HK-2 (cell line): ENCODE data around the gene ACAA2.
"Not testable (repeated sequence)": the region's sequence is repeated elsewhere in the genome, so short reads cannot be mapped to it uniquely, and the experiment has no call there.

Experiments used
- DNase-seq: peaks from one replicate; pipeline ENCODE4 v3.0.0-alpha.2; 2018; ENCODE audit not compliant: unreplicated experiment

Gene ACAA2

DNA sequence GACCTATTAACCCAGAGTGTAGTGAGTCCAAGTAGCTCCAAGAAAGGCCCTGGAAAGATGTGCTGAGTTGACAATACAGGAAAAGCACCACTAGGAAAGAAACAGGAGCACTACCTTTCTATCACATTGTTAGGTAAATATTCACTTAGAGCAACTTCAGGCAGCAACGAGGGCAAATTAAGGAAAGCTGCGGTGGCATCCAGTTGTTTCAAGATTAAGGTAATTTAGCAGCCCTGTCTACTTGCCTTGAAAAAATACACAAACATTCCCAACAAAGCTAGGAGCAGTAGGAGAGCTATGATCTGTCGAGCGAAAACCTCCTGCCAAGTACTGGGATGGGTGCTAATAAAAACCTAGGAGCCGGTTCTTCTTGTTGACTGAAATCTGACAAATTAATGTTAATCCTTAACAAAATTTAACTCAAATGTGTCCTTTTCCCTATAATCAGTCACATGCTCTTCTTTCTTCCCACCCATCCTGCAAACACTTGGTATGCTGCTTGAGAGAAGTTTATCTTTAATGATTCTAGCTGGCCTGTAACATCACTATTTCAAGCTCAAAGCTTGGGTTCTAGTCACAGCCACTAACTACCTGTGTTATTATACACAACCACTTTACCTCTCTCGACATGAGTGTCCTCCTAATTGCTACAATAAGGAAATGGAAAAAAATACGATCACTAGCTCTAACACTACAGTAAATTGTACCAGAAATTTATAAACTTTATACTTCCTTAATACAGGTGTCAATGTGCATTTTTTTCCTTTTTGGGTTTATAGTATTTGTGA lies 2.0 kb downstream of the ACAA2 start:
- no peak for DNase-seq

DNA sequence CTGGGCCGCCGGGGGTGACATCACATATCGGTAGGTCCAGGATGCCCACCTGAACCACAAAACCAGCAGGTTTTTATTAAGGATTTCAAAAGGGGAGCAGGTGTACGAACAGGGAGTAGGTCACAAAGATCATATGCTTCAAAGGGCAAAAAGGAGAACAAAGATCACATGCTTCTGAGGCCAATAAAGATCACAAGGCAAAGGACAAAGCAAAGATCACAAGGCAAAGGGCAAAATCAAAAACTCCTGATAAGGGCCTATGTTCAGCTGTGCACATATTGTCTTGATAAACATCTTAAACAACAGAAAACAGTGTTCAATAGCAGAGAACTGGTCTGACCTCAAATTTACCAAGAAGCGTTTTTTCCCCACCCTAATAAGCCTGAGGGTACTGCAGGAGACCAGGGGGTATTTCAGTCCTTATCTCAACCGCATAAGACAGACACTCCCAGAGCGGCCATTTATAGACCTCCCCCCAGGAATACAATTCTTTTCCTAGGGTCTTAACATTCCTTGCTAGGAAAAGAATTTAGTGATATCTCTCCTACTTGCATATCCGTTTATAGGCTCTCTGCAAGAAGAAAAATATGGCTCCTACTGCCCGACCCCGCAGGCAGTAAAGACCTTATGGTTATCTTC lies 4.7 kb downstream of the ACAA2 start:
- not testable (repeated sequence) for DNase-seq

DNA sequence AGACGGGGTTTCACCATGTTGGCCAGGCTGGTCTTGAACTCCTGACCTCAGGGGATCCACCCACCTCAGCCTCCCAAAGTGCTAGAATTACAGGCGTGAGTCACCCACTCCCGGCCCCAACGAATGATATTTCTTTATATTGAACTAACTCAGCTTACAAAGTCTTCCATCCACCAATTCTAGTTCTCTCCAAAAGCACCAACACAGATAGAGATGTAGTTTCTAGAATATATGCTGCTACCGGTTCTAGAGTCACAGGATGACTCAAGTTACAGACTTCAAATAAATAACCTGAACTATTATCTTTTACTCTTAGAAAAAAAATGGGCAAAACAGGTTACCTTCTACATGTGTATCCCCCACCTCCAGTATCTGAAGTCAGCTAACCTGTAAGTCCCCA lies 9.2 kb downstream of the ACAA2 start:
- no peak for DNase-seq

DNA sequence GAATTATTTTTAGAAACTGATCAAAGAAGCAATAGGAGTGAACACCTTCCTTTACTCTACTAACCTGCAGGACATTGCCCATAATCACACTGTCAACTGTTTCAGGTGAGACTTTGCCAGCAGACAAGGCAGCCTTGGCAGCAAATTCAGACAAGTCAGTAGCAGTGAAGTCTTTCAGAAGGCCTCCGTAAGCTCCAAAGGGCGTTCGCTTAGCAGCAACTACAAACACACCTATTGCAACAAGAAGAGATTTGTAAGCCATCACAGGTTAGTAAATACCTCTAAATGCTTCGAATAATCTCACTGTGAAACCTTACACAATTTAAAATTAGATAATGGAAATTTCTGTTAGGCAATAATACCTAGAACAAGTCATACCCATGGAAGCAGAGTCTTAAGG lies 10.7 kb downstream of the ACAA2 start:
- DNase-seq: no peak

DNA sequence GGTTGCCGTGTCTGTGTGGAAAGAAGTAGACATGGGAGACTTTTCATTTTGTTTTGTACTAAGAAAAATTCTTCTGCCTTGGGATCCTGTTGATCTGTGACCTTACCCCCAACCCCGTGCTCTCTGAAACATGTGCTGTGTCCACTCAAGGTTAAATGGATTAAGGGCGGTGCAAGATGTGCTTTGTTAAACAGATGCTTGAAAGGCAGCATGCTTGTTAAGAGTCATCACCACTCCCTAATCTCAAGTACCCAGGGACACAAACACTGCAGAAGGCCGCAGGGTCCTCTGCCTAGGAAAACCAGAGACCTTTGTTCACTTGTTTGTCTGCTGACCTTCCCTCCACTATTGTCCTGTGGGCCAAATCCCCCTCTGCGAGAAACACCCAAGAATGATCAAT lies 12.8 kb downstream of the ACAA2 start:
- DNase-seq: not testable (repeated sequence)

DNA sequence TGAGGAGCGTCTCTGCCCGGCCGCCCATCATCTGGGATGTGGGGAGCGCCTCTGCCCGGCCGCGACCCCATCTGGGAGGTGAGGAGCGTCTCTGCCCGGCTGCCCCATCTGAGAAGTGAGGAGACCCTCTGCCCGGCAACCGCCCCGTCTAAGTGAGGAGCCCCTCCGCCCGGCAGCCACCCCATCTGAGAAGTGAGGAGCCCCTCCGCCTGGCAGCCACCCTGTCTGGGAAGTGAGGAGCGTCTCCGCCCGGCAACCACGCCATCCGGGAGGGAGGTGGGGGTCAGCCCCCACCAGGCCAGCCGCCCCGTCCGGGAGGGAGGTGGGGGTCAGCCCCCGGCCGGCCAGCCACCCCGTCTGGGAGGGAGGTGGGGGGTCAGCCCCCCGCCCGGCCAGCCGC lies 13.5 kb downstream of the ACAA2 start:
- not testable (repeated sequence) for DNase-seq

DNA sequence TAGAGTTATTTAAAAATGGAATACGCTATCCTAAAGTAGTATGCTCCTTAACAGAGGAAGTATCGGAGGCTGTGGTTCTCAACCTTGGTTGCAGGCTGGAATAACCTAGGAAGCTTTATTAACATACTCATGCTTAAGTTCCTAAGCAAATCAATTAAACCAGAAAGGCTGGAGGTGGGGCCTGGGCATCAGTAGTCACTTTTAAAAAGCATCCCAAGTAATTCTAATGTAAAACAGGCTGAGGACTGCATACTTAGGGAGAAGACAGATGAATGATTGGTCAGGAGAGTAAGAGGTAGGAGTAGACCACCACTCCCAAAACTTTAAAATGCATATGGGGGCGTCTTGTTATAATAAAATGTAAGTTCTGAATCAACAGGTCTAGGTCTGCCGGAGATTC lies 15.3 kb downstream of the ACAA2 start:
- no peak for DNase-seq

DNA sequence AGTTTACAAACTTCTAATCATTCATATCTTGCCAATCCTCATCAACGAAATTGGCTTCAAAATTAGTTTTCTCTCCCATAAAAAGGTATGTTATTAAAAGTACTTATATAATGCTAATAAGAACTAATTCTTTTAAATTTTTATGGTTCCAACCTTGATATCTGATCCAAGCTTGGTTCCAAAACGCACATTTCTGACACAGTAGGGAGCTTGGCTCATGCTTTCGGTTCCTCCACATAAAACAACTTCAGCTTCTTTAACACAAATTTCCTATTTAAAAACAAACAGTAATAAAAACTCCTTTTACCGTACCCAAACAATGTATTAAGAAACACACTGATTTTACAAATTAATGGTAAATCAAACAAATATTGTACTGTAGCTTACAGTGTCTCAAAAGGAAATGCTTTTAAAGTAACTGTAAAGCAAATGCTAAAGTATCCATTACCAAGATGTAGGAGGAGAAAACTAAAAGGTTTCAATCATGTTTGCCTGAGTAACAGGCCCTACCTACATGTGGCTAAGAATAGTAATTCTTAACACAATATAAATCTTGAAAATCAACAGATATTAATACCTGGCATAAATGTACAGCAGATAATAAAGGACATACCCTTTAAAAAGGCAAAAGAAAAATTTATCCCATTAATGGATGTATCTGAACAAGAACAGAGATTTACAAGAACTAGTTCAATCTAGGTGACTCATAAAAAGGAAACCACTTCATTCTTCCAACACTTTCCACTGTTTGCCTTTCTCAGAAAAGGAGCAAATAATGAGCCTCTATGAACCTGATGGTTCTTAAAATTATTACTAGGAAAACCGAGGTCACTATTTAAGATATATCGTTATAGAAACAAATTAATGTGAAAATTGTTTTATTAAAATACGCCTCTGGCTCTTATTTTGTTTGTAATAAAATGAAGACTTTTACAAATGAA lies 17.5 kb downstream of the ACAA2 start:
- DNase-seq: no peak

DNA sequence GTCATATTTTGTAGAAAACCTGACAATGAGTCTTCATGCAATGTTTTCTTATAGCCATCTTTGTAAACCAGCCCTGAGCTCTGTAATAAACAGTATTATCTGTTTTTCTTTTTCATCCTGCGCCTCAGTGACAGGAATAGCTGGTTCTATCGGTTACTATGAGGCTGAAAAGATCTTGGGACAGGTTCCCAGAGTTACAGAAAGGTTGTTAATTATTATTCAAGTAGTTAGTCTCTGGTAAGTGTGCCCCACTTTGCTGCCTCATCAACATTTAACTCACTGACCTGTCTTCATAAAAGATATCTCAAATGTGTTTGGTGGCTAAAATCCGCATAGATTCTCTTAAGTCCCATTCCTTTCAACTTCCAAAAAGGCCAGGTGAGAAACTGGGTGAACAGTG lies 18.6 kb downstream of the ACAA2 start:
- DNase-seq: no peak

DNA sequence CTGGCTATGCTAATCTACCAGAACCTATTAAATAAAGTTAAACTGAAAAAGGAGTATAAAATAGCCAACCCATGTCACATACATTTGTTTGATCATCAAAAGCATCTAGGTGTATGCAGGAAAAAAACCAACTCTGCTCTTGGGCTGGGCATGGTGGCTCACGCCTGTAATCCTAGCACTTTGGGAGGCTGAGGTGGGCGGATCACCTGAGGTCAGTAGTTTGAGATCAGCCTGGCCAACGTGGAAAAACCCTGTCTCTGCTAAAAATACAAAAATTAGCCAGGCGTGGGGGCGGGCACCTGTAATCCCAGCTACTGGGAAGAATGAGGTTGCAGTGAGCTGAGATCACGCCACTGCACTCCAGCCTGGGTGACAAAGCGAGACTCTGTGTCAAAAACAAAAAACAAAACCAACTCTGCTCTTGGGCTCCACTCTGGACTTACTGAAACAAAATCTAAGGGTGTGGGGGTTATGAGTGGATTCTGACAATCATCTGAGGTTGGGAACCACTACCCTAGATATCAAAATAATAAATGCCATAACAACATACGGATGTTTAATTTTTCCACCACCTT lies 23.7 kb downstream of the ACAA2 start:
- not testable (repeated sequence) for DNase-seq

DNA sequence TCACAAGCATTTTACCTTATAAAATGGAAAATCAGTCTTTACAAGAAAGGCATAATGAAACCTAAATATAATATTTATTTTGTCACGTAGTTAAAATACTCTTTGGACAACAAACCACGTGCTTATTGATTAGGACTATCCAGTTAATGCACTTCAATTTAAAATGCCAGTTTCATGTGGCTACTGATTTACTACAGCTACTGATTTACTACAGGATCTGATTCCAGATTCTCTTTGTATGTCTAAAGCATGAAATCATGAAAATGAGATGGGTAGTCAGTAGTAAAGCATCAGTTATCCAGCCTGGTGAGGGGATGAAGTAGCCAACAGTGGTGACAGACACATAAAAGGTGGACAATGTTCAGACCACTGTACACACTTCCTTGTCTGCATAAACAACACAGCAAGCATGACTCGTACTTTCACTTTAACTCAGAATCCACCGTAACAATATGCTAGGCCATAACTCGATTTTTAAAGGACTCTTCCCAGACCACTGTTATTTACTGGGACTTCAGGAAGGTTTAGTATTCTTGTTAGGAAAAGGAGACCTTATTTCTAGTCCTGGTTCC lies 24.9 kb downstream of the ACAA2 start:
- DNase-seq: no peak

DNA sequence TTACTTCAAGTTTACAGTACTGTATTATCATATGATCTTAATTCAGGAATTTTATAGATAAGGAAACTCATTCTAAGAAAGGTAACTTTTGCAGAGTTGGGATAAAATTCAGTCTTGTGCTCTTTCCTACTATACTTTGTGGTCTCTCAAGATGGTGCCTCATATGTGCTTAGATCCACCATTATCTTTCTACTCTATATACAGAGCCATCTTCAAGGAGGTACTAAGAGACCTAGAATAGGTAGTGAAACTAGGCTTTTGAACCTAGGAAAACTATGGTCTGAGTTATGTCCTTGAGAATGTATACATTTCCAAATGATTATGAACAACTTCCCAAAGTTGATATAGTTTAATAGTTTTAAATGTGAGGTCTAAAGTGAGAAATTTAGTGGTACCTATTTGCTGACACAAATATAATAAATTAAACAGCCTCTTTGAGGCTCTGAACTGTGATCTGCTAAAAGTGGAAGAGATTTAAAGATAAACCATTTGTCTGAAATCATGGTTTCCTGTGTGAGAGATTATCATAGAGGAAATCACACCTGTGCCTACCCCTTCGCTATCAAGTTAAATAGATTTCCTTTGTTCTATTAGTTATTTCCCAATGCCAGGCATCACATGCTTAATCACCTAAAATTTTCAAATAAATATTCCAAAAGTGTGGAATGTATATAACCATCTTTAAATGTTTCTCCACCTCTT lies 27.2 kb downstream of the ACAA2 start:
- no peak for DNase-seq

DNA sequence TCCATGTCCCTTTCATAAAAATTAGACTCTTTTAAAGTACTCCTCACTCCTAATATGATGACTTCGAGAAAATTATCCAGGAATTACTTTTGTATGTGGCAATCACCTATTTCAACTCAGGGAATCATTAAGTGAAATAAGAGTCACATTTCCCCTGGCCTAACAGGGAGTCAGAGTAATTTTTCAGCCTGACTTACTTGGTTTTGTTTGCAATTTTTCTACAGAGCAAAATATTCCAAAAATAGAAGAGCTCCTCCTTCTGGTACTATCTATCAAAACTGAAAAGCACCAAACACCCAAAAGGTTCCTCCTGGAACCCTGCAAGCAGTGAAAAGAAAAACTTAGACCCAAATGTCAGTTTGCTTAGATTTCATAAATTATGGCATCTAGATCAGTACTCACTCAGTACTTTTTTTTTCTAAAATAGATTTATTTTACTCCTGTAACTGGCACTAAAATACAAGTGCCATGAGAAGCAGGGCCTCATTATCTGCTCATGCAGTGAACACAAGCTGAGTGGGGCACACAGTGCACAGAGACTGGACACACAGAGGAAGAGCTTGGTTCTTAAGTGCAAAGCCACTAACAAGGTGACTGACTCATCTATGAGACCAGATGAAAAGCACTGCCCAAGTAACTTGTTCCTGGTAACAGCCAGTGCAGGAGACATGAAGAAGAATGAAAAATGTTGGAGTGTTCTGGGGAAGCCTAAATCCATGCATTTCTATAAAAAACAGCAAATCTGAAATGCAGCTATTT lies 28.7 kb downstream of the ACAA2 start:
- no peak for DNase-seq

DNA sequence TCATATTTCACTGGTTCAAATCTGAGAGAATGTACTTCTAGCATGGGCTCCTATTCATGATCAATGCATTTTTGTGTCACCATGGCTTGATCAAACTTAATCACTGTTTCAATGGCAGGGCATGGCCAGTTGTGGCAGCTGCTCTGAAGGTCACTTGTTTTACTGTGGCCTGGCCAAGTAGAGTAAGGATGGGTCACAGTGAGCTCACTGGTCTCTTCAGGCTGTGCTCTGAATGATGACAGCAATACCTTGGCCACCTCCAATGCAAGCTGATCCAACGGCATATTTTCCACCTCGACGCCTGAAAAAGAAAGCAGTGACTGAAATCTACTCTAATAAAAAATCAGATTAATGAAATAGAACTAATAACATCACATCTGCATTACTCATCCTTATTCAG lies 29.7 kb downstream of the ACAA2 start:
- DNase-seq: not testable (repeated sequence)

DNA sequence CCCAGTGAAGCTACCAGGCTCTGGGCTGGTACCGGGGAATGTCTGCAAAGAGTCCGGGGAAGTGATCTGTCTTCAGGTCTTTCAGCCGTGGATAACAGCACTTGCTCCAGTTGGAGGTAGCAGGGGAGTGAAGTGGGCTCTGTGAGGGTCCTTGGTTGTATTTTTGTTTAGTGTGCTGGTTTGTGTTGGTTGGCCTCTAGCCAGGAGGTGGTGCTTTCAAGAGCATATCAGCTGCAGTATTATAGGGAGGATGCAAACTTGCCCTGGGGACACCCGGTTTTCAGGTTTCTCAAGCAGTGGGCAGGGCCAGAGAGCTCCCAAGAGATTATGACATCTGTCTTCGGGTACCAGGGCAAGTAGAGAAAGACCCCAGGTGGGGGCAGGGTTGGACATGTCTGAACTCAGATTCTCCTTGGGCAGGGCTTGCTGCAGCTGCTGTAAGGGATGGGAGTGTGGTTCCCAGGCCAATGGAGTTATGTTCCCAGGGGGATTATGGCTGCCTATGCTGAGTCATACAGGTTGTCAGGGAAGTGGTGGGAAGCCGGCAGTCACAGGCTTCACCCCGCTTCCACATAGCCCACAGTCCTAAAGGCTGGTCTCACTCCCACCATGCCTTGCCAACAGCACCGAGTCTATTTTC lies 34.4 kb downstream of the ACAA2 start:
- no peak for DNase-seq

DNA sequence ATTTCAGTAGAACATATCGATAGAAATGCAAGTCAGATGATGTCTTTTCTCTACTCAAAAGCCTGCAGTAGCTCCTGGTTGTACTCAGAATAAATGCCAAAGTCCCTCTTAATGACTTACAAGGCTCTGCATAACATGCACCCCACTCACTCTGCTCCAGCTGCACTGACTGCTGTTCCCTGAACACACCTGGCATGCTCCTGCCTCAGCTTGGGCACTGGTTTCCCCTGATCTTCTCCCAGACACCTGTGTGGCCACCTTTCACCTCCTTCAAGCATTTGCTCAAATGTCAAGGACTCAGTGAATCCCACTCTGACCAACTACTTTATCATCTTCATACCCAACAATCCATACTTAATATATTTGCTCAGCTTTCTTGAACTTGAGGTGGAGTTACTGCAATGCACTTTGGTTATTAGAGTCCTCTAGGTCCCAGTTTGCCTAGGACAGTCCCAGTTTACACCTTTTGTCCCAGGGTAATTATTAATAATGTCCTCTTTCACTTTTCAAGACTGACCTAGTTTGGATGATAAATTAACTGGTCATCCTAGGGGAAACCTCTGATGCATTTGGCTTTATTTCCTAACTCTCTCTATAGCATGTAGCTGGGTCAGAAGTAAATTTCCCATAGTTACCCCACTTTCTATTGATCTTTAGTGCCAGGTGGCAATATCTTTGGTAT lies 44.1 kb downstream of the ACAA2 start:
- DNase-seq: no peak

DNA sequence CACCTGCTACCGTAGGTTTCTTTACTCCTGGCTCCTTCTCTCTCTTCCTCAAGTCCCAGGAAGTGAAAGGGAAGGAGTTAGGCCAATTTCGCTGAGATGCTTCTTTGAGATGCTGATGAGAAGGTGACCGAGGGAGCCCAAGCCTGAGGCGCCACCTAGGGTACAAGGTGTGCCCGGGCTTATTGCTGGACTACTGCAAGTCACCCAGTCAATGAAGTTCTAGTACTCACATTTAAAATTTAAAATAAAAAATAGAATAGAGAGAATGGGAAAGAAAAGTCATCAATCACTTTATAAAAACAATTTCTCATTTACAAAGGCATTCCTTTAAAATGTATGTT lies 45.3 kb downstream of the ACAA2 start:
- peak; percentile 31 for DNase-seq

DNA sequence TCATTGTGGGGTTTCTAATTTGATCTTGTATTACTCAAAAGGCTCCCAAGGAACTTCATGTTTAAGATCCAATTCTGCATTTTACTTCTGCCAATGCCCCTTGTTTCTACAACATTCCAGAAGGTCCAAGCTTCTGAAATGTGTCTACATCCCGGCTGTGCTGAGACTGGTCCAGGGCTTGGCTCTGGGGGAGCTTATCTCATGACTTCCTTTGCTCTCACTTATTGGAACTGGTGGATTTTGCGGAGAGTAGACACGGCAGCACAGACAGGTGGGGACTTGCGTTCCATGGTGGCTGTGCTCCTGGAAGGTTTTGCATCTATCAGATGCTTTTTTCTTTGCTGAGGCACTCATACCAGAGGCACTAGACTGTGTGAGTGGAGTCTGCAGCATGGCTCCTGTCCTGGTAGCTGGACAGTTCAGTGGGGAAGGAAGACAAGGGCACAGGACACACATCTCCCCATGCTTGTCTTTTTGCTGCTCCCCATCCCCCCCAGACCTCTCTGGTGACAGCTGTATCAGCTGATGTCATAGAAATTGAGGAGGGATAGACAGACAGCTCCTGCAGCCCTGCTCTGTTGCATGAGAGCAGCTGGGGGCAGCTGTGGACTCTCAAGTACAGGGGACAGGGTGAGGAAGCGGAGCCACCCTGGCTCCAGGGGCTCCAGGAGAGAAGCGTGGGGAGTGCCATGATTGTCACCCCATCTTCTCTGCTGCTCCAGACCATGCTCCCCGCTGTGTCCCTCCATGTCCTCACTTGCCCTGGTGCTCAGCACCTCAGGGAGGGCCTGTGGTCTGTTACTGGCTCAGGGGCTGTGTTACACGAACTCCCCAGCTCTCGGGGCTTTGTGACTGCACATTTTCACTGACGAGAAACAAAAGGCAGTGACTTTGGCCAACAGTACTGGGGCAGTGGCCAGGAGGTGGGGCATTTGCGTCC lies 46.0 kb downstream of the ACAA2 start:
- no peak for DNase-seq
